H9 (cell line): ENCODE measurements around the gene C15orf62. TPM values are rescaled to one million over a fixed set of nuclear protein-coding genes. Genes with fewer than 3 reads are reported as not detected.

ENCODE experiments used
- DNase-seq: peaks from one replicate; pipeline ENCODE4 v3.0.0-alpha.2; 2017
- H2AFZ ChIP-seq: one replicate; pipeline ENCODE4 v1.6.1; 2013; ENCODE audit warnings: mild to moderate bottlenecking, low read length, control low read depth, moderate library complexity
- H2AK5ac ChIP-seq: 2 replicates; pipeline ENCODE4 v1.6.1; 2013; ENCODE audit warnings: low read length, control low read depth, mixed read lengths; ENCODE audit not compliant: insufficient read length
- H2BK120ac ChIP-seq: one replicate; pipeline ENCODE4 v1.6.1; 2013; ENCODE audit warnings: low read depth, mild to moderate bottlenecking, low read length, control low read depth, inconsistent platforms; ENCODE audit not compliant: poor library complexity, severe bottlenecking
- H2BK12ac ChIP-seq: 2 replicates; pipeline ENCODE4 v1.6.1; 2013; ENCODE audit warnings: low read length, control low read depth, mixed read lengths, low read depth; ENCODE audit not compliant: insufficient read length
- H2BK15ac ChIP-seq: 2 replicates; pipeline ENCODE4 v1.6.1; 2013; ENCODE audit warnings: low read depth, low read length, control low read depth
- H2BK20ac ChIP-seq: one replicate; pipeline ENCODE4 v1.6.1; 2013; ENCODE audit warnings: low read depth, mild to moderate bottlenecking, low read length, control low read depth, inconsistent platforms; ENCODE audit not compliant: poor library complexity, severe bottlenecking
- H2BK5ac ChIP-seq: 2 replicates; pipeline ENCODE4 v1.6.1; 2013; ENCODE audit warnings: low read length, control low read depth, mixed read lengths; ENCODE audit not compliant: insufficient read length
- H3K14ac ChIP-seq: 2 replicates; pipeline ENCODE4 v1.6.1; 2013; ENCODE audit warnings: low read length, control low read depth; ENCODE audit not compliant: insufficient read depth
- H3K18ac ChIP-seq: 2 replicates; pipeline ENCODE4 v1.6.1; 2013; ENCODE audit warnings: low read depth, mild to moderate bottlenecking, mixed read lengths, low read length, control low read depth; ENCODE audit not compliant: insufficient read length
- H3K23ac ChIP-seq: 2 replicates; pipeline ENCODE4 v1.6.1; 2013; ENCODE audit warnings: low read length, control low read depth, mixed read lengths, low read depth; ENCODE audit not compliant: insufficient read length
- H3K23me2 ChIP-seq: 2 replicates; pipeline ENCODE4 v1.6.1; 2013; ENCODE audit warnings: low read depth, mild to moderate bottlenecking, mixed read lengths, low read length, control low read depth; ENCODE audit not compliant: insufficient read length, poor library complexity, severe bottlenecking
- H3K27ac ChIP-seq: 2 replicates; pipeline ENCODE4 v1.5.1; 2013; ENCODE audit warnings: low read length, control low read depth, mixed read lengths, low read depth; ENCODE audit not compliant: insufficient read length
- H3K27me3 ChIP-seq: 2 replicates; pipeline ENCODE4 v1.6.1; 2013; ENCODE audit warnings: low read length, control low read depth, inconsistent platforms; ENCODE audit not compliant: insufficient read depth
- H3K4ac ChIP-seq: 2 replicates; pipeline ENCODE4 v1.6.1; 2013; ENCODE audit warnings: low read depth, mild to moderate bottlenecking, control low read depth, inconsistent platforms, low read length, moderate library complexity
- H3K4me1 ChIP-seq: 2 replicates; pipeline ENCODE4 v1.6.1; 2013; ENCODE audit warnings: low read length, control low read depth, inconsistent platforms; ENCODE audit not compliant: insufficient read depth
- H3K4me2 ChIP-seq: 2 replicates; pipeline ENCODE4 v1.6.1; 2013; ENCODE audit warnings: low read length, control low read depth, mixed read lengths; ENCODE audit not compliant: insufficient read length, insufficient read depth
- H3K56ac ChIP-seq: 2 replicates; pipeline ENCODE4 v1.6.1; 2013; ENCODE audit warnings: low read depth, mild to moderate bottlenecking, mixed read lengths, low read length, control low read depth; ENCODE audit not compliant: insufficient read length
- H3K79me1 ChIP-seq: 2 replicates; pipeline ENCODE4 v1.6.1; 2013; ENCODE audit warnings: low read depth, mild to moderate bottlenecking, moderate library complexity, low read length, control low read depth, inconsistent platforms; ENCODE audit not compliant: insufficient read depth, poor library complexity, severe bottlenecking
- H3K79me2 ChIP-seq: 2 replicates; pipeline ENCODE4 v1.6.1; 2013; ENCODE audit warnings: low read length, control low read depth, inconsistent platforms; ENCODE audit not compliant: insufficient read depth
- H3K9ac ChIP-seq: 2 replicates; pipeline ENCODE4 v1.6.1; 2013; ENCODE audit warnings: low read length, control low read depth, mixed read lengths; ENCODE audit not compliant: insufficient read length; ENCODE audit errors: extremely low read depth
- H3K9me3 ChIP-seq: one replicate; pipeline ENCODE4 v1.6.1; 2013; ENCODE audit warnings: low read depth, low read length, inconsistent platforms; ENCODE audit not compliant: control insufficient read depth
- H3T11ph ChIP-seq: one replicate; pipeline ENCODE4 v1.6.1; 2013; ENCODE audit warnings: mild to moderate bottlenecking, low read length, control low read depth, inconsistent platforms
- H4K20me1 ChIP-seq: one replicate; pipeline ENCODE4 v1.6.1; 2013; ENCODE audit not compliant: control insufficient read depth, insufficient read length, insufficient read depth
- H4K5ac ChIP-seq: 2 replicates; pipeline ENCODE4 v1.6.1; 2013; ENCODE audit warnings: low read depth, mild to moderate bottlenecking, mixed read lengths, low read length, control low read depth; ENCODE audit not compliant: insufficient read length
- H4K8ac ChIP-seq: replicated peaks from 2 replicates; pipeline ENCODE4 v1.6.1; 2013; ENCODE audit warnings: low read length, control low read depth, mixed read lengths, low read depth; ENCODE audit not compliant: insufficient read length
- H4K91ac ChIP-seq: 2 replicates; pipeline ENCODE4 v1.6.1; 2013; ENCODE audit warnings: low read depth, mild to moderate bottlenecking, moderate library complexity, mixed read lengths, low read length, control low read depth; ENCODE audit not compliant: insufficient read length
- H3K27ac Mint-ChIP-seq, 3 experiments: 2 replicates in 2 of 3; 3 replicates in 1 of 3; pipeline ENCODE4 v1.8.0; 2020 to 2021; ENCODE audit warnings: mixed read lengths in 3 of 3, mild to moderate bottlenecking in 1 of 3, moderate library complexity in 1 of 3
- H3K27me3 Mint-ChIP-seq: 2 replicates; pipeline ENCODE4 v1.8.0; 2021; ENCODE audit warnings: low read depth, mild to moderate bottlenecking, moderate library complexity, mixed read lengths
- H3K36me3 Mint-ChIP-seq, 3 experiments: 2 replicates in 2 of 3; 3 replicates in 1 of 3; pipeline ENCODE4 v1.8.0; 2020 to 2021; ENCODE audit warnings: low read depth in 3 of 3, mixed read lengths in 3 of 3; ENCODE audit not compliant: insufficient read depth in 1 of 3
- H3K4me1 Mint-ChIP-seq, 2 experiments: 2 replicates each; pipeline ENCODE4 v1.8.0; 2020; ENCODE audit warnings: mixed read lengths in 2 of 2
- H3K4me3 Mint-ChIP-seq, 2 experiments: 2 replicates in 1 of 2; 3 replicates in 1 of 2; pipeline ENCODE4 v1.8.0; 2020 to 2021; ENCODE audit warnings: mild to moderate bottlenecking in 2 of 2, mixed read lengths in 2 of 2, moderate library complexity in 1 of 2
- H3K9me3 Mint-ChIP-seq, 2 experiments: 2 replicates in 1 of 2; 3 replicates in 1 of 2; pipeline ENCODE4 v1.8.0; 2020; ENCODE audit warnings: mild to moderate bottlenecking in 2 of 2, mixed read lengths in 2 of 2, moderate library complexity in 1 of 2
- WGBS: extraction: QIAGEN DNeasy Blood & Tissue Kit; methylation state at CpG from one replicate; pipeline ENCODE4 v1.1.7; 2013; ENCODE audit warnings: missing lambda C conversion rate, low lambda C conversion rate, mixed read lengths; ENCODE audit not compliant: insufficient read length; ENCODE audit errors: extremely low coverage; 5-methylcytosine and 5-hydroxymethylcytosine counted together
- total RNA-seq: library from RNA; stranded (reverse); gene quantifications from 2 replicates; pipeline ENCODE4 v1.2.1, GENCODE V29; 2021
- TF ChIP-seq, protein P1 (sequence below): fragments of 200-600 bp; sonication (generic); conservative IDR thresholded peaks from 3 replicates; pipeline ENCODE4 v1.8.0; 2021; ENCODE audit warnings: antibody characterized with exemption, mild to moderate bottlenecking

Gene C15orf62
- total RNA-seq, 1 experiment from 2014 or later: 0.70 TPM

DNA sequence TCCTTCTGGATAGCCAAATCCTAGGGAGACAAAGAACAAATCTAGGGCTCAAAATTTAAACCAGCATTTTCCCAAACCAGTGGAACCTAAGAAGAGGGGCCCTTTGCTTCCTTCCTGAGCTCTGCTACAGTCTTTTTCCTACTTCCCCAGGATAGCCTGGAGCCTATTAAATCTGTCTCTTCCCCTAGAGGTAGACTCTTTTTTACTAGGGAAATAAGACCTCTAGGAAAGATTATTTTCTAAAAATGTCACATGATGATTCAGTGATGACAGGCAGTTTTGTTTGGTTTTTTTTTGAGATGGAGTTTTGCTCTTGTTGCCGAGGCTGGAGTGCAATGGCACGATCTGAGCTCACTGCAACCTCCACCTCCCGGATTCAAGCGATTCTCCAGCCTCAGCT is 33.2 kb upstream of the C15orf62 start:
- Histone ChIP-seq H3K23me2 (no peaks in the 10 kb centered on the region), H2AFZ (no peak overlapping the region), H3K23ac (no peak overlapping the region), H3K9ac (no peak overlapping the region), H3K18ac (no peak overlapping the region), H3K79me1 (no peaks in the 10 kb centered on the region), H3K9me3 (no peaks in the 10 kb centered on the region), H3T11ph (no peak overlapping the region), H3K27ac (no peak overlapping the region), H2BK20ac (no peak overlapping the region), H2BK120ac (no peak overlapping the region), H4K91ac (no peak overlapping the region), H3K4me1 (peaks cover 18% of the 10 kb centered on the region), H4K5ac (no peak overlapping the region), H2AK5ac (no peak overlapping the region), H3K4me2 (no peak overlapping the region), H4K20me1 (no peaks in the 10 kb centered on the region), H3K79me2 (no peaks in the 10 kb centered on the region), H2BK15ac (no peak overlapping the region), H2BK5ac (no peak overlapping the region), H3K14ac (no peak overlapping the region), H3K4ac (no peak overlapping the region), H4K8ac (no peak overlapping the region), H3K27me3 (no peaks in the 10 kb centered on the region), H2BK12ac (no peak overlapping the region), H3K56ac (no peak overlapping the region)
- Mint-ChIP-seq H3K4me1 (peaks cover 44 to 45% of the 10 kb centered on the region in 2 experiments), H3K4me3 (no peak overlapping the region), H3K36me3 (peaks cover 19 to 64% (median 57%) of the 10 kb centered on the region in 3 experiments; a peak in 6 of 7 replicates), H3K9me3 (no peaks in the 10 kb centered on the region), H3K27ac (no peak overlapping the region; a peak in 1 of 7 replicates), H3K27me3 (no peaks in the 10 kb centered on the region; the same call in 1 of the 2 replicates)
- WGBS: no CpG with 5 or more reads among the region's 4 CpGs
- TF ChIP-seq, protein P1, sequence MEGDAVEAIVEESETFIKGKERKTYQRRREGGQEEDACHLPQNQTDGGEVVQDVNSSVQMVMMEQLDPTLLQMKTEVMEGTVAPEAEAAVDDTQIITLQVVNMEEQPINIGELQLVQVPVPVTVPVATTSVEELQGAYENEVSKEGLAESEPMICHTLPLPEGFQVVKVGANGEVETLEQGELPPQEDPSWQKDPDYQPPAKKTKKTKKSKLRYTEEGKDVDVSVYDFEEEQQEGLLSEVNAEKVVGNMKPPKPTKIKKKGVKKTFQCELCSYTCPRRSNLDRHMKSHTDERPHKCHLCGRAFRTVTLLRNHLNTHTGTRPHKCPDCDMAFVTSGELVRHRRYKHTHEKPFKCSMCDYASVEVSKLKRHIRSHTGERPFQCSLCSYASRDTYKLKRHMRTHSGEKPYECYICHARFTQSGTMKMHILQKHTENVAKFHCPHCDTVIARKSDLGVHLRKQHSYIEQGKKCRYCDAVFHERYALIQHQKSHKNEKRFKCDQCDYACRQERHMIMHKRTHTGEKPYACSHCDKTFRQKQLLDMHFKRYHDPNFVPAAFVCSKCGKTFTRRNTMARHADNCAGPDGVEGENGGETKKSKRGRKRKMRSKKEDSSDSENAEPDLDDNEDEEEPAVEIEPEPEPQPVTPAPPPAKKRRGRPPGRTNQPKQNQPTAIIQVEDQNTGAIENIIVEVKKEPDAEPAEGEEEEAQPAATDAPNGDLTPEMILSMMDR: no peak
- no peak for DNase-seq
